Amygdala (tissue), 56 donors: ENCODE measurements around the gene HBA1.
"Not testable (repeated sequence)": the region's sequence is repeated elsewhere in the genome, so short reads cannot be mapped to it uniquely, and the experiment has no call there.

Experiments used
- DNase-seq, 56 donors: peaks; one replicate each; lab custom pipeline; 2025; lab: John Stamatoyannopoulos, UW

HBA1 gene

GRCh38 chr16:193441-193840, 17.0 kb downstream of the HBA1 start:
- DNase-seq: no peak

DNA sequence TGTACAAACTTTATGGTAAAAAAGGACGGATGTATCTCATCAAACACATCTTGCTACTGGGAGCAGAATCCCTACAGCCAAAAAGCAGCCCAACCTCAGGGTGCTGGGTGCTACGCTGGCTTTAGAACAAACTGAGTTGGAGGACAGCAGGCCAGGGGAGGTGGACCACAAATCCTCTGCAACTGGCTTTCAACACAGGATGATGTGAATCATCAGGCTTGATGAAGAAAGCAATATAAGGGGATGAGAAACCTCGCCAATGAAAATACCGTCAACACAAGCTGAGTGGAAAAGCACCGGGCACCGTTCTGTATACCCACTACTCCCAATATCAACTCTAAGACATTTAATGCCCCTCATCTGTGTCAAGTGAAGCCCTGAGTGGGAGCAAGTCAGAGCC, 18.0 kb downstream of the HBA1 start:
- no peak for DNase-seq

GRCh38 chr16:200388-200787, 23.9 kb downstream of the HBA1 start:
- DNase-seq: no peak

- no peak for DNase-seq
Measured at GRCh38 chr16:203246-203645, 26.8 kb downstream of the HBA1 start.

- DNase-seq: not testable (repeated sequence)
Measured at GRCh38 chr16:204046-204445, 27.6 kb downstream of the HBA1 start.

- DNase-seq: not testable (repeated sequence)
Measured at GRCh38 chr16:209359-209758, 32.9 kb downstream of the HBA1 start.

GRCh38 chr16:211631-212180, 35.2 kb downstream of the HBA1 start:
- DNase-seq: not testable (repeated sequence)

DNA sequence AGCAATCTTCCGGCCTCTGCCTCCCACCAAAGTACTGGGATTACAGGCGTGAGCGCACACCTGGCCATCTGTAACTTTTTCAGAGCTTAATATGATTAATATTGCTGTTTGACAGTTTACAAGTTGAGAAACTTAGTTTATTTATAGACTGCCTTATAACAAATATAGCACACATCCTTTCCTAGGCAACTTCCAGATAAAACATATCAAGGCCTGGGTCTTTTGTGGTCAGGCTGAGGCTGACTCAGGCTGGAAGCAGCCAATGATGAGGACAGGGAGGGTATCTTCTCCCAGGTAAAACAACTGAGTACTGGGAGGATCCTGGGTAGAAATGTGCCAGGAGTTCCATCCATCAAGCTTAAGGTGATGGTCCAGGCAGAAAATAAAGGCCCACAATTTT, 36.5 kb downstream of the HBA1 start:
- no peak for DNase-seq

GRCh38 chr16:220021-220420, 43.5 kb downstream of the HBA1 start:
- no peak for DNase-seq
